PC-3 (cell line): Measurements from ENCODE around the gene MBNL1.

Experiments used
- CTCF ChIP-seq: fragments of 300-600 bp; sonication (generic); conservative IDR thresholded peaks from 2 replicates; pipeline ENCODE4 v1.5.1; 2017; ENCODE audit warnings: antibody characterized with exemption, low read depth, mild to moderate bottlenecking, low read length
- EZH2 ChIP-seq: fragments of 300-600 bp; sonication (generic); IDR thresholded peaks from one replicate; pipeline ENCODE4 v1.6.1; 2017; ENCODE audit warnings: antibody characterized with exemption, mild to moderate bottlenecking, low read length; ENCODE audit not compliant: unreplicated experiment
- EZH2phosphoT487 ChIP-seq: fragments of 300-600 bp; sonication (generic); IDR thresholded peaks from 2 replicates; pipeline ENCODE4 v1.6.1; 2018; ENCODE audit warnings: mild to moderate bottlenecking, antibody characterized with exemption, low read length, borderline replicate concordance

- no peak for TF ChIP-seq EZH2
- no peak for TF ChIP-seq CTCF
- TF ChIP-seq EZH2phosphoT487, result no peak
Observed at GRCh38 chr3:152374262-152374990, 105.7 kb downstream of the MBNL1 start.
